K562 (cell line): ENCODE data around the gene PHLDB1.

Source experiments
- CTCF ChIP-seq, 3 experiments: IDR thresholded peaks in 2 of 3; conservative IDR thresholded peaks in 1 of 3; 2 replicates each; pipeline ENCODE4 v1.5.1; 2011 to 2012; ENCODE audit warnings: low read length in 3 of 3, mild to moderate bottlenecking in 3 of 3, control low read depth in 2 of 3, improper control_type of control experiment in 1 of 3, inconsistent platforms in 1 of 3, low read depth in 1 of 3, mixed read lengths in 1 of 3, moderate library complexity in 1 of 3; ENCODE audit not compliant: insufficient read depth in 2 of 3
- ETS1 ChIP-seq: conservative IDR thresholded peaks from 2 replicates; pipeline ENCODE4 v1.6.1; 2011; ENCODE audit warnings: low read depth, mild to moderate bottlenecking, low read length; ENCODE audit not compliant: control insufficient read depth
- HDAC2 ChIP-seq: fragments of 450-650 bp; IDR thresholded peaks from 2 replicates; pipeline ENCODE4 v1.6.1; 2016; ENCODE audit warnings: mild to moderate bottlenecking
- MXD1 ChIP-seq: fragments of 250-450 bp; sonication (Bioruptor Pico); IDR thresholded peaks from 2 replicates; pipeline ENCODE4 v1.8.0; 2021; ENCODE audit warnings: borderline replicate concordance, mild to moderate bottlenecking, moderate library complexity; ENCODE audit not compliant: poor library complexity, severe bottlenecking
- RBM22 ChIP-seq: fragments of 200-400 bp; formaldehyde crosslinking; IDR thresholded peaks from 2 replicates; pipeline ENCODE4 v1.6.1; 2018; ENCODE audit warnings: low read length, low read depth; ENCODE audit not compliant: poor library complexity, severe bottlenecking
- U2AF1 ChIP-seq: fragments of 200-400 bp; formaldehyde crosslinking; optimal IDR thresholded peaks from 2 replicates; pipeline ENCODE3; 2017; ENCODE audit warnings: mild to moderate bottlenecking, low read depth, low read length, moderate library complexity
- ZNF398 ChIP-seq: fragments of 250-450 bp; sonication (Bioruptor Pico); IDR thresholded peaks from 2 replicates; pipeline ENCODE4 v1.8.0; 2021; ENCODE audit warnings: moderate library complexity, mild to moderate bottlenecking, inconsistent platforms

GRCh38 chr11:118643995-118644345 is 36.6 kb downstream of the PHLDB1 start:
- TF ChIP-seq CTCF (IDR thresholded peaks at IDR 0.05 in 2 of 3, conservative IDR thresholded peaks at IDR 0.05 in 1 of 3; ENCODE audit: insufficient read depth in 2 of 3, low read depth in 1 of 3, low read length in 3 of 3): no peak
- no peak for TF ChIP-seq MXD1 (CRISPR knock-in tag)
- TF ChIP-seq HDAC2: no peak
- TF ChIP-seq U2AF1: no peak
- TF ChIP-seq RBM22: no peak
- TF ChIP-seq ZNF398: no peak
- TF ChIP-seq ETS1: no peak
